H9 (cell line): Measurements from ENCODE around the gene ARL14EPL. TPM values are rescaled to one million over a fixed set of nuclear protein-coding genes. Genes with fewer than 3 reads are reported as not detected.

Source experiments
- DNase-seq: peaks from one replicate; pipeline ENCODE4 v3.0.0-alpha.2; 2017
- H2AFZ ChIP-seq: one replicate; pipeline ENCODE4 v1.6.1; 2013; ENCODE audit warnings: mild to moderate bottlenecking, low read length, control low read depth, moderate library complexity
- H2AK5ac ChIP-seq: 2 replicates; pipeline ENCODE4 v1.6.1; 2013; ENCODE audit warnings: low read length, control low read depth, mixed read lengths; ENCODE audit not compliant: insufficient read length
- H2BK120ac ChIP-seq: one replicate; pipeline ENCODE4 v1.6.1; 2013; ENCODE audit warnings: low read depth, mild to moderate bottlenecking, low read length, control low read depth, inconsistent platforms; ENCODE audit not compliant: poor library complexity, severe bottlenecking
- H2BK12ac ChIP-seq: 2 replicates; pipeline ENCODE4 v1.6.1; 2013; ENCODE audit warnings: low read length, control low read depth, mixed read lengths, low read depth; ENCODE audit not compliant: insufficient read length
- H2BK15ac ChIP-seq: 2 replicates; pipeline ENCODE4 v1.6.1; 2013; ENCODE audit warnings: low read depth, low read length, control low read depth
- H2BK20ac ChIP-seq: one replicate; pipeline ENCODE4 v1.6.1; 2013; ENCODE audit warnings: low read depth, mild to moderate bottlenecking, low read length, control low read depth, inconsistent platforms; ENCODE audit not compliant: poor library complexity, severe bottlenecking
- H2BK5ac ChIP-seq: 2 replicates; pipeline ENCODE4 v1.6.1; 2013; ENCODE audit warnings: low read length, control low read depth, mixed read lengths; ENCODE audit not compliant: insufficient read length
- H3K14ac ChIP-seq: 2 replicates; pipeline ENCODE4 v1.6.1; 2013; ENCODE audit warnings: low read length, control low read depth; ENCODE audit not compliant: insufficient read depth
- H3K18ac ChIP-seq: 2 replicates; pipeline ENCODE4 v1.6.1; 2013; ENCODE audit warnings: low read depth, mild to moderate bottlenecking, mixed read lengths, low read length, control low read depth; ENCODE audit not compliant: insufficient read length
- H3K23ac ChIP-seq: 2 replicates; pipeline ENCODE4 v1.6.1; 2013; ENCODE audit warnings: low read length, control low read depth, mixed read lengths, low read depth; ENCODE audit not compliant: insufficient read length
- H3K23me2 ChIP-seq: 2 replicates; pipeline ENCODE4 v1.6.1; 2013; ENCODE audit warnings: low read depth, mild to moderate bottlenecking, mixed read lengths, low read length, control low read depth; ENCODE audit not compliant: insufficient read length, poor library complexity, severe bottlenecking
- H3K27ac ChIP-seq: 2 replicates; pipeline ENCODE4 v1.5.1; 2013; ENCODE audit warnings: low read length, control low read depth, mixed read lengths, low read depth; ENCODE audit not compliant: insufficient read length
- H3K27me3 ChIP-seq: 2 replicates; pipeline ENCODE4 v1.6.1; 2013; ENCODE audit warnings: low read length, control low read depth, inconsistent platforms; ENCODE audit not compliant: insufficient read depth
- H3K4ac ChIP-seq: 2 replicates; pipeline ENCODE4 v1.6.1; 2013; ENCODE audit warnings: low read depth, mild to moderate bottlenecking, control low read depth, inconsistent platforms, low read length, moderate library complexity
- H3K4me1 ChIP-seq: 2 replicates; pipeline ENCODE4 v1.6.1; 2013; ENCODE audit warnings: low read length, control low read depth, inconsistent platforms; ENCODE audit not compliant: insufficient read depth
- H3K4me2 ChIP-seq: 2 replicates; pipeline ENCODE4 v1.6.1; 2013; ENCODE audit warnings: low read length, control low read depth, mixed read lengths; ENCODE audit not compliant: insufficient read length, insufficient read depth
- H3K56ac ChIP-seq: 2 replicates; pipeline ENCODE4 v1.6.1; 2013; ENCODE audit warnings: low read depth, mild to moderate bottlenecking, mixed read lengths, low read length, control low read depth; ENCODE audit not compliant: insufficient read length
- H3K79me1 ChIP-seq: 2 replicates; pipeline ENCODE4 v1.6.1; 2013; ENCODE audit warnings: low read depth, mild to moderate bottlenecking, moderate library complexity, low read length, control low read depth, inconsistent platforms; ENCODE audit not compliant: insufficient read depth, poor library complexity, severe bottlenecking
- H3K79me2 ChIP-seq: 2 replicates; pipeline ENCODE4 v1.6.1; 2013; ENCODE audit warnings: low read length, control low read depth, inconsistent platforms; ENCODE audit not compliant: insufficient read depth
- H3K9ac ChIP-seq: 2 replicates; pipeline ENCODE4 v1.6.1; 2013; ENCODE audit warnings: low read length, control low read depth, mixed read lengths; ENCODE audit not compliant: insufficient read length; ENCODE audit errors: extremely low read depth
- H3K9me3 ChIP-seq: one replicate; pipeline ENCODE4 v1.6.1; 2013; ENCODE audit warnings: low read depth, low read length, inconsistent platforms; ENCODE audit not compliant: control insufficient read depth
- H3T11ph ChIP-seq: one replicate; pipeline ENCODE4 v1.6.1; 2013; ENCODE audit warnings: mild to moderate bottlenecking, low read length, control low read depth, inconsistent platforms
- H4K20me1 ChIP-seq: one replicate; pipeline ENCODE4 v1.6.1; 2013; ENCODE audit not compliant: control insufficient read depth, insufficient read length, insufficient read depth
- H4K5ac ChIP-seq: 2 replicates; pipeline ENCODE4 v1.6.1; 2013; ENCODE audit warnings: low read depth, mild to moderate bottlenecking, mixed read lengths, low read length, control low read depth; ENCODE audit not compliant: insufficient read length
- H4K8ac ChIP-seq: replicated peaks from 2 replicates; pipeline ENCODE4 v1.6.1; 2013; ENCODE audit warnings: low read length, control low read depth, mixed read lengths, low read depth; ENCODE audit not compliant: insufficient read length
- H4K91ac ChIP-seq: 2 replicates; pipeline ENCODE4 v1.6.1; 2013; ENCODE audit warnings: low read depth, mild to moderate bottlenecking, moderate library complexity, mixed read lengths, low read length, control low read depth; ENCODE audit not compliant: insufficient read length
- H3K27ac Mint-ChIP-seq, 3 experiments: 2 replicates in 2 of 3; 3 replicates in 1 of 3; pipeline ENCODE4 v1.8.0; 2020 to 2021; ENCODE audit warnings: mixed read lengths in 3 of 3, mild to moderate bottlenecking in 1 of 3, moderate library complexity in 1 of 3
- H3K27me3 Mint-ChIP-seq: 2 replicates; pipeline ENCODE4 v1.8.0; 2021; ENCODE audit warnings: low read depth, mild to moderate bottlenecking, moderate library complexity, mixed read lengths
- H3K36me3 Mint-ChIP-seq, 3 experiments: 2 replicates in 2 of 3; 3 replicates in 1 of 3; pipeline ENCODE4 v1.8.0; 2020 to 2021; ENCODE audit warnings: low read depth in 3 of 3, mixed read lengths in 3 of 3; ENCODE audit not compliant: insufficient read depth in 1 of 3
- H3K4me1 Mint-ChIP-seq, 2 experiments: 2 replicates each; pipeline ENCODE4 v1.8.0; 2020; ENCODE audit warnings: mixed read lengths in 2 of 2
- H3K4me3 Mint-ChIP-seq, 2 experiments: 2 replicates in 1 of 2; 3 replicates in 1 of 2; pipeline ENCODE4 v1.8.0; 2020 to 2021; ENCODE audit warnings: mild to moderate bottlenecking in 2 of 2, mixed read lengths in 2 of 2, moderate library complexity in 1 of 2
- H3K9me3 Mint-ChIP-seq, 2 experiments: 2 replicates in 1 of 2; 3 replicates in 1 of 2; pipeline ENCODE4 v1.8.0; 2020; ENCODE audit warnings: mild to moderate bottlenecking in 2 of 2, mixed read lengths in 2 of 2, moderate library complexity in 1 of 2
- total RNA-seq: library from RNA; stranded (reverse); gene quantifications from 2 replicates; pipeline ENCODE4 v1.2.1, GENCODE V29; 2021
- TF ChIP-seq, protein P1 (sequence below): fragments of 200-600 bp; sonication (generic); conservative IDR thresholded peaks from 3 replicates; pipeline ENCODE4 v1.8.0; 2021; ENCODE audit warnings: antibody characterized with exemption, mild to moderate bottlenecking

ARL14EPL gene
- total RNA-seq, 1 experiment from 2014 or later, result not detected

DNA sequence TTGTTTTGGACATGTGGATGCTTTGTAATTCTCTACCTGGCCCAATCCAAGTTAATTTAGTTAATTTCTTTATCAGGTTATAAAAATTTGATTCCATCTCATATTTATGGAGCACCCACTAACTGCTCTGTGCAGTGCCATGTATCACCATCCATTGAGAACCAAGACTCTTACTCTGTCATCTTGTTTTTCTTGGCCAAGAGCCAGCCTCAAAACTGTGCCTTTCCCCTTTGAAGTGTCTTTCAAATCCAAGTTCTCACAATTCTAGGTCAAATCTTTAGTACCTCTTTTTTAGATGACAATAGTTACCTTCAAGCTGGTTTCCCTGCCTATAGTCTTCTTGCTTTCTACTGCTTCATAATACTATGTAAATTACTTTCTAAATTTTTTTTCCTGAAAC lies 55.8 kb downstream of the ARL14EPL start:
- no peak for DNase-seq
- Histone ChIP-seq H3K4ac (no peak overlapping the region), H3T11ph (no peak overlapping the region), H4K5ac (no peak overlapping the region), H3K18ac (no peak overlapping the region), H3K23me2 (peaks cover 6% of the 10 kb centered on the region), H2BK15ac (no peak overlapping the region), H3K79me2 (no peaks in the 10 kb centered on the region), H3K14ac (no peak overlapping the region), H3K27me3 (no peaks in the 10 kb centered on the region), H4K8ac (no peak overlapping the region), H2BK20ac (no peak overlapping the region), H3K9ac (no peak overlapping the region), H3K9me3 (no peaks in the 10 kb centered on the region), H3K23ac (no peak overlapping the region), H2BK5ac (no peak overlapping the region), H3K56ac (no peak overlapping the region), H2AFZ (no peak overlapping the region), H2AK5ac (no peak overlapping the region), H3K27ac (no peak overlapping the region), H3K4me2 (no peak overlapping the region), H2BK120ac (no peak overlapping the region), H2BK12ac (no peak overlapping the region), H4K91ac (no peak overlapping the region), H4K20me1 (no peaks in the 10 kb centered on the region), H3K4me1 (no peaks in the 10 kb centered on the region; the same call in 1 of the 2 replicates), H3K79me1 (no peaks in the 10 kb centered on the region)
- TF ChIP-seq, protein P1, sequence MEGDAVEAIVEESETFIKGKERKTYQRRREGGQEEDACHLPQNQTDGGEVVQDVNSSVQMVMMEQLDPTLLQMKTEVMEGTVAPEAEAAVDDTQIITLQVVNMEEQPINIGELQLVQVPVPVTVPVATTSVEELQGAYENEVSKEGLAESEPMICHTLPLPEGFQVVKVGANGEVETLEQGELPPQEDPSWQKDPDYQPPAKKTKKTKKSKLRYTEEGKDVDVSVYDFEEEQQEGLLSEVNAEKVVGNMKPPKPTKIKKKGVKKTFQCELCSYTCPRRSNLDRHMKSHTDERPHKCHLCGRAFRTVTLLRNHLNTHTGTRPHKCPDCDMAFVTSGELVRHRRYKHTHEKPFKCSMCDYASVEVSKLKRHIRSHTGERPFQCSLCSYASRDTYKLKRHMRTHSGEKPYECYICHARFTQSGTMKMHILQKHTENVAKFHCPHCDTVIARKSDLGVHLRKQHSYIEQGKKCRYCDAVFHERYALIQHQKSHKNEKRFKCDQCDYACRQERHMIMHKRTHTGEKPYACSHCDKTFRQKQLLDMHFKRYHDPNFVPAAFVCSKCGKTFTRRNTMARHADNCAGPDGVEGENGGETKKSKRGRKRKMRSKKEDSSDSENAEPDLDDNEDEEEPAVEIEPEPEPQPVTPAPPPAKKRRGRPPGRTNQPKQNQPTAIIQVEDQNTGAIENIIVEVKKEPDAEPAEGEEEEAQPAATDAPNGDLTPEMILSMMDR, result no peak
- Mint-ChIP-seq H3K36me3 (peaks cover 9 to 20% (median 13%) of the 10 kb centered on the region in 3 experiments; a peak in 6 of 7 replicates), H3K4me1 (peaks cover 10 to 16% of the 10 kb centered on the region in 2 experiments), H3K27me3 (no peaks in the 10 kb centered on the region), H3K4me3 (no peak overlapping the region), H3K27ac (no peak overlapping the region), H3K9me3 (no peaks in the 10 kb centered on the region)
